GM04503 (cell line): ENCODE measurements around the gene TLL2.

ENCODE experiments used
- DNase-seq: peaks from one replicate; pipeline ENCODE4 v3.0.0-alpha.2; 2012; ENCODE audit warnings: low read depth

Gene TLL2

GRCh38 chr10:96389785-96390184 lies 123.9 kb downstream of the TLL2 start:
- no peak for DNase-seq

DNA sequence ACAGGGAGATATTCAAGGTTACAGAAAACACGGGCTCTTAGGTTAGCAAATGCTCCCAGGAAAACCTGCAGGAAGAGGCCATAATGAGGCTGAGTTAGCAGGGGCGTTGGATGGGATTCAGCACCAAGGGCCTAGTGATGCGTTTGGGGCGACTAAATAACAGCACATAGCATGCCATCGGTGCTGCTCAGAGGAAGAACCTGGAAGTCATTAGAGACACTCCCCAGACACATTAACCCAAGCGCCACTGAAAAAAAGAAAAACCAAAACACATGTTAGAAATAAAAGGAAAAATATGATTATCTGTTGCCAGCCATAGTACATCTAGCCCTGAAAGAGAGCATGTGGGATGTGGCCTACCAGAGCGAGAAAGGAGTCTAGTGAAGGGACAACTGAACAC lies 126.1 kb downstream of the TLL2 start:
- DNase-seq = peak; percentile 57

GRCh38 chr10:96387161-96387560 lies 126.6 kb downstream of the TLL2 start:
- DNase-seq = peak; percentile 41

- no peak for DNase-seq
Observed at GRCh38 chr10:96384506-96384905, 129.2 kb downstream of the TLL2 start.

GRCh38 chr10:96380821-96381220 lies 132.9 kb downstream of the TLL2 start:
- no peak for DNase-seq

- DNase-seq = no peak
Observed at GRCh38 chr10:96379758-96380157, 134.0 kb downstream of the TLL2 start.

DNA sequence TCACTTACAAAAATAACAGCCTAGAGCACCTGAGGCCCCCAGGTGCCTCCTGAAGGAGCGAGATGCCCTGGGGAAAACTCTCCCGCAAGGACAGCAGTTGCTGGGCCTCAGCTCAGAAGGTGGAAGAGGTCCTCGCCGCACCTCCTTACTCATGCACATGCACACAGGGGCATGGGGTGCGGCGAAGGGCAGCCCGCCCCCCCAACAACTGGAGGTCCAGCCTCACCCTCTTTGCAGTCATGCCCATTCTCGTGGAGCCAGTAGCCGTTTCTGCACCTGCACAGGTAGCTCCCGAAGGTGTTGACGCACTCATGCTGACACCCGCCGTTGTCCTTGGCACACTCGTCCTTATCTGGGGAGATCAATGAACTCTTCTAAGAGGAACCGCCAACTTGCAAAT lies 135.0 kb downstream of the TLL2 start:
- DNase-seq = no peak

- DNase-seq = no peak
Observed at GRCh38 chr10:96377816-96378294, 135.9 kb downstream of the TLL2 start.

- no peak for DNase-seq
Observed at GRCh38 chr10:96376483-96376882, 137.2 kb downstream of the TLL2 start.

GRCh38 chr10:96374985-96375830 lies 138.5 kb downstream of the TLL2 start:
- peak; percentile 57 for DNase-seq

DNA sequence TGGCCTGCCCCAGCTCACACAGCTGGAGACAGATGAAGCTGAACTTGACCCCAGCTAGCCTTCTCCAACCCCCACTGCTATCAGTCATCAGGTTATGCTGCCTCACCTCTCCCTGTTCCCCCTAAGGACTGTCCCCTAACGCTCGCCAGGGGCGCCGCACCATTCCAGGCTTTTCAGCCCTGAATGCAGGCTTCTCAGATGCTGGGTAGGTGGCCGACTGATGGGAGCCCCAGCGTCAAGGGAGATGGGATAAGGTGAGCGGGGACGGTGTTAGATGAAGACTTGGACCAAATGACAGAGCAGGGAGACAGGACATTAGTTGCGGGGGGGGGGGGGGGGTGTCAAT lies 139.1 kb downstream of the TLL2 start:
- no peak for DNase-seq

DNA sequence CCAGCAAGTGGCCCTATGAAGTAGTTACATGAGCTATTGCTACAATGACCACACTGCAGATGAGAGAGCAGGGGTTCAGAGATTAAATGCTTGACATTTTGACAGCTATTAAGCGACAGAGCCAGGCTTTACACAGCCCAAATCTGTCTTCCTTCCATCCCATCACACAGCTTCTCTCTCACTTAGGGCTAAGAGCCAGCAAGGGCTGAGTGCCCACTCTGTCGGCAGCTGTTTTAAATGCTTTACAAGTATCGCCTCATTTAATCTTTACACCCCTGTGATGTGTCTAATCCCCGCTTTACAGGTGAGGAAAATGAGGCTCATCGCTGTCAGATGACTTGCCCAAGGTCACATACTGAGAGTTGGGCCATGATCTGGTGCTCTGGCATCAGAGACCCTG lies 139.7 kb downstream of the TLL2 start:
- no peak for DNase-seq

DNA sequence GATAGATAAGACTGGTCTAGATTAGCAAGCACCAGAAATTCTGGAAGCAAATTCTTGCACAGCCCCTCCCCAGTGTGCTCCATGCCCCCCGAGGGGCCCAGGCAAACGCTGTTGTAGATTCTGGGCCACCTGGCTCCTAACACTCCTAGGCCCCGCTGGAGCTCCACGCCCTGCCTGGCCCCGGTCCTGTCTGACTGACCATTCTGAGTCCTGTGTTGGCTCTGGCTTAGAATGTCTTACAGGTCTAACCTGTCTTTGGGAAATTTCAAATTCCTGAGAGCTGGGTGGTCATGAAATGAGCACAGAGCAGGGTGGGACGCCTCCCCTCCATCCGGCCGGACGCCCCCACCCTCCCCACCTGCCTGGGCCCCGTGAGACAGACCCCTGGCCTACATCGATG lies 142.4 kb downstream of the TLL2 start:
- no peak for DNase-seq

DNA sequence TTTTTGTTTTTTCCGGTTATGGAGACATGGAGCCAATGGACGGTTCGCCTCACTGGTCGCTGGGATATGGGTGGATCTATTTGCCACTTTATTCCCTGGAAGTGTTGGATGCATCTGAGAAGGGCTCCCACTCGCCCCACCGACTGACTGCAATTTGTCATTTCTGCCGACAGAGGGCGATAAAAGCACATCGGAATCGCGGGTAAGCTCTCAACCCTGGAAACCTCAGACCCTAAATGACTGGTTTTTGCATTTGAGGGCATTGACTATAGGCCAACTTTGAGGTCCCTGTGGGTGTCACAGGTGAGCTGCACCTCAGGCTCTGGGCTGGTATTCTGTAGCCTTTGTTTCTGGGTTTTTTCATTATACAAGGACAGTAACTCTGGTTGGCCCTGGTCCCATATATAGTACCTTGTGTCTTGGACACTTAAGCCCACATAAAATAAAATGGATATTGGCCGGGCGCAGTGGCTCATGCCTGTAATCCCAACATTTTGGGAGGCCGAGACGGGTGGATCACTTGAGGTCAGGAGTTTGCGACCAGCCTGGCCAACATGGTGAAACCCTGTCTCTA lies 143.1 kb downstream of the TLL2 start:
- no peak for DNase-seq

DNA sequence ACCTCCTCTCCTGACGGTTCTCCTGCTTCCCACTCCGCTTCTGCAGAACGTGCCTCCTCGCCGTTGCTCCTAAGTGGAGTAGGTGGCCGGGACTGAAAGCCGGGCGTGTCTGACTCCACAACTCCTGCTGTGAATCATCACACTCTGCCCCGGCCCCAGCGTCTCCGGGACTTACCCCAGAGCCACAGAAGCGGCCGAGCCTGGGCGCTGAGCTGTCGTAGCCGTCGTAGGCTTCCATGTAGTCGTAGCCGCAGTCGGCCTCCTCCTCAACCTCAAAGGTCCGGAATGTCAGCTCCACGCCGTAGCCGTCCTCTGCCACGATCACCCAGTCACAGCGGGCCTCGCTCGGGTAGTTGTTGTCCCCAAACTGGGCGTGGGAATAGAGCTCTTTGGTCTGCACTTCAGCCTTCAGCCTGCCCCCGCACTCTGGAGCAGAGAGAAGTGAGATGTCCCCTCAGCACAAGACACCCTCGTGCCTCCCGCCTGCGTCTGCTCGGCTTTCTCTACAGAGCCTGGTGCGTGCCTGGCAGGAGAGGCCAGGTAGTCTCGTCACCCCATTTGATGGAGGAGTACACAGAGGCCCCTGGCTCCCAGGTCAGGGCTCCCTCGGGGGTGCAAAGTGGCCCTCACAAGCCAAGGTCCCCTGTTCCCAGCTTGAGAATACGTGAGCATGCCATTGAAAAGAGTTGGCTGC lies 143.7 kb downstream of the TLL2 start:
- no peak for DNase-seq

DNA sequence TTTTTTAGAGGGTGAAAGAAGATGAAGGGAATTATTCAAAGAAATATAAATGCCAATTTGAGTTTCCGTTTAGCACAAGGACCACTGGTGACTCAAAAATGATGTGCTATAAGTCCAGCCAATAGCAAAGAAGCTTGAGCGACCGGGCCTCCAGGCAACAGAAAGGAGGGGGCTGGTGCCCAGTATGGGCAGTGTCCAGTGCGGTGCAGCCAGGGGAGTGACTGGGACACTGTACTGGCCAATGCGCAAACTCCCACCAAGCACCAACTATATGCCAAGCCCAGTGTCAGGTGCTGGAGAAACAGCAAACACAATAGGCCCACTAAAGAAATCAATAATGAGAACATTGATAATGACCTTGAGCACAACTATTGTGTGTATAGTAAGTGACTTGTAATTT lies 144.8 kb downstream of the TLL2 start:
- DNase-seq = no peak

DNA sequence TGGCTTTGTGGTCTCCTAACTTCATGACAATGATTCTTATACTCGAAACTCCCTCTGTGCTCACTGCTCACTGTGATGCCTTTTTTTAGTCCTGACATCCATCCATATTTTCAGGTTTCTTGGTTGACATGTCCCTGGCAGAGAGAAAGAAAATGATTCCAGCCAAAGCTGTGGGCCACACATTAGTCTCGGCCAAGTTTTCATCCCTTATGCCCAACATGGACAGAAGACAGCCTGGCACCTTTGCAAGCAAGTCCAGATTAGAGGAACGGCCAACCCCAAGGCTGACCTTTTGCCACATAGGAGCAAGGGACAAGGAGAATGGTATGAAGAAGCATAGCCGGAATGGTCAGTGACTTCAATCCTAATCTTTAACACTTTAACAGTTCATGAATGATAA lies 146.3 kb downstream of the TLL2 start:
- no peak for DNase-seq

DNA sequence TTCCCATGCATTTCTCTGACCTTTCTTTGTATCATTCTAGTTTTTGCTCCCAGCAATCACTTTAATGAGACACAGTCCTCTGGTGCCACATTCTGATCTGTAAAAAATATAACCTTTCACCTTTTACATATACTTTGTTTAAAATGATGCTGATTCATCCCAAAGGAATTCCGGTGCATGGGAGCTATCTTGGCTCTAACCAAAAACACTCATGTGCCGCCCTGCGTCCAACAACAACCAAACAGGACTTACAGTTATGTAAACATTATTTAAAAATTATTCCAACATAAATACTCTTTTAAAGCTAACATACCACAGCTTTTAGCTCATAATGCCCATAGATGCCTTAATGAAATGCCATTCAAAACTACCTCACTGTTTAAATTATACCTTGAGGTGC lies 147.2 kb downstream of the TLL2 start:
- no peak for DNase-seq

DNA sequence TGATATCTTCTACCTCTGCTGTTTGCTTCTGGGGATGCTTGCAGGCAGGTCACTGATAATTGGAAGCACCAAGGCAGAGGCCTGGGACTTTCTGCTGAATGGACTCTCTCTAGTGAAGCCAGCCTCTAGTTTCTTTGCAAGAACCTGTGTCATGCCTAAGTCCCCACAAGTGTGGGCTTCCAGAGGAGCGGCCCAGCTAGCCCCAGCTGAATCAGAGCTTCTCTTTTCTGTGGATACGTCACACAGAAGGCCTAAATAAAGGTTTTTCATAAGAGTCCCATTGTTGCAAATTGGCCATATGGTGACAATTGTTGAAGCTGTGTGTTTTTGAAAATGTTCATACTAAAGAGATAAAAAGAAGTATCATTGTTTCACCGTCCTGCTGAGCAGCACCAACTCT lies 148.2 kb downstream of the TLL2 start:
- no peak for DNase-seq

DNA sequence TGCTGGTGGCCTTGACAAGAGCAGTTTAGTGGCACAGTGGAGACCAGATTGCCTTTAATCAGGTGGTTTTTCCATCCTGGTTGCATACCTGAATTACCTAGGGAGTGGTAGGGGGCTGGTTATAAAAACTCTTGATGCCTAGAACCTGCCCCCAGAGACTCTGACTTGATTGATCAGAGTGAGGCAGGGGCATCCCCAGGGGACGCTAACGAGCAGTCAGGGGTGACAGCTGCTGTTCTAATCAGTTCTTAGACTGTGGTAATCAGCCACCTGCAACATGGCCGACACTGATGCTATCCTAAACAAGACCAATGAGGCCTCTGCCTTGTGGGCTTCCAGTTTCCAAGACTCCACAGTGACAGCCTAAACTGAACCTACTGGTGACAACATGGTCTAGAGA lies 153.0 kb downstream of the TLL2 start:
- DNase-seq = no peak

- no peak for DNase-seq
Observed at GRCh38 chr10:96360331-96360730, 153.4 kb downstream of the TLL2 start.

DNA sequence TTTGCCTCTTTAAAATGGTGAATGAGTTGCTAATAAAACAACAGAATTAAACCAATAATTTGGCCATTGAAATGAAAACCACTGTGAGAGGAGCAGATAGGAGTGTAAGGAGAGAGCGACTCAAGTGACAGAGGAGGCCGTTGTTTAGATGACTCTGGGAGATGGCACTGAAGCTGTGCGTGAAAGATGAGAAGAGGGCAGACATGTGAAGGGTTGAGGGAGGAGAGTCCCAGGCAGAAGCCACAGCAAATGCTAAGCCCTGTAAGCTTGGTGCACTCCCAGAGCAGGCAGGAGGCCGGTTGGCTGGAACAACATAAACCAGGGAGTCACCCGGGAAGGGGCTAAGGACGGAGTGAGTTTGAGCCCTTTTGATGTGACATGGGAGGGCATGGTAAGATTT lies 154.1 kb downstream of the TLL2 start:
- DNase-seq = no peak

DNA sequence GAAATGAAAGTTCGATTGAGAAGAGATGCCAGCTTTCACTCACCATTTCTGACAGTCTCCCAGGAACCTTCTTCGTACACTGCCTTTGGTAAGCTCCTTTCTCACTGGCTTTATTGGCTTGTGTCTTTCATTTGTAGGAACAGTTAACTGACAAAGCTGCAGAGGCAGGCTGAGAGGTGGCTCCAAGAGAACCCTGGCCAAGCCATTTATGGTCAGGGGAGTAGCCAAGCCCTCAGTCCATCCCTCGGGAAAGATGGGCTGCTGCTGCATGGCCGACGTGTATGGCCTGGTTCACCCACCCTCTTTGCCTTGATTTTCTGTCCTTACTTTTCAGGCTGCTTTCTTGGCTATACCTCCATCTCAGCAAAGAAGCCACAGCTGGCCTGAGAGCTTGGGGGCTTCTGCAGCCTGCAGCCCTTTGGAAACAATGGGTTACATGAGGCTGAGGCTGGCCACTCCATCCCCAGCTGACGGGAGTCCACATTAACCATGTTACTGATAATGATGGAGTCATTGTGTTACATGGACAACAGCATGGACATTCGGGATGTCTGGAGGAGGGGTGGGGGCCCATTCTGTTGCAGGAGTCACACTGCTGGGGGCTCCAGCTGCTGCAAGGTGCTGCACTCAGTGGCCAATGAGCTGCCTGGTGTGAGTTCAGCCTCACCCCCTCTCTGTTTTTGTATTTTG lies 154.7 kb downstream of the TLL2 start, which contains the start of gene OPALIN:
TSS of gene OPALIN (minus strand) at position 152 of the 690 bp plus-strand sequence. CDS start at position 46, 106 bp downstream.
- DNase-seq = no peak
